Stimulated activated CD4-positive, alpha-beta T cell treated with anti-CD3 and anti-CD28 coated beads, Interleukin-15, amount 100 ng/mL, for 24 hours (primary cell): ENCODE data around the gene NEURL2.
"Not testable (repeated sequence)": the region's sequence is repeated elsewhere in the genome, so short reads cannot be mapped to it uniquely, and the experiment has no call there.

Source experiments
- DNase-seq: peaks from one replicate; pipeline ENCODE4 v3.0.0-alpha.2; 2020

The NEURL2 gene

DNA sequence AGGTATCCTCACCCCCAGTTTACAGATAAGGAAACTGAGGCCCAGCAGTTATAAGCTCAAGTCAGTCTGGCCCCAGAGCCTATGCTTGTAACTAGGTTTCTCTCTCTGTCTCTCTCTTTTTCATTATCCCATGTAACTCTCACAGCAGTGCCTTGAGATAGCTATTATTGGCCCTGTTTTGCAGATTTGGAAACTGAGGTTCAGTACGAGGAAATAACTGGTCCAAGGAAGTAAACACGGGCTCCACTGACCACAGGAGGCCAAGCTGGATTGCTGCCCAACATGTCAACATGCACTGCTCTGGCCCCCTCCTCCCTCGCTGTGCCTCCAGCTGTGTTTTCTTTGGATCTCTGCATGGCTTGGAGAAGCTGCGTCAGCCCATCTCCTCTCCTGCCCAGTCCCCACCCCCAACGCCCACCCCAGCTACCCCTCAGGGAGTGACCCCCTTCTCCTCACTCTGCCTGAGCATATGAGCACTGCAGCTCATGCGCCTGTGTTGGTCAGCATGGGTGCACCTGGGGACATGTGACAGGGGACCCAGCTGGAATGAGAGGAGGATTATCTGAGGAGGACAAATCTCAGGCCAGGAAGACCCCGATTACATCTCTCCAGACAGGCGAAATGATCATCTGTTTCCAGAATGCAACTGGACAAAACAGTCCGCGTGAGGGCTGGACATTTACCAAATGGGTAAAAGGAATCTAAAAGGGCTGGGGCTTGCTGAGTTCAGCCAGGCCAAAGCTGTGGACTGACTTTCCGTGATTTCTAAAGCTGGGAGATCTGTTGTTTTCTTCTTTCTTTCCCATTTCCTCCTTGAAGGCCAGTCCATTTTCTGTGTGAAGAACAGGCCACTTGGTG is 28.8 kb upstream of the NEURL2 start:
- DNase-seq: no peak

- no peak for DNase-seq
Measured at GRCh38 chr20:45918779-45919537, 27.9 kb upstream of the NEURL2 start.

DNA sequence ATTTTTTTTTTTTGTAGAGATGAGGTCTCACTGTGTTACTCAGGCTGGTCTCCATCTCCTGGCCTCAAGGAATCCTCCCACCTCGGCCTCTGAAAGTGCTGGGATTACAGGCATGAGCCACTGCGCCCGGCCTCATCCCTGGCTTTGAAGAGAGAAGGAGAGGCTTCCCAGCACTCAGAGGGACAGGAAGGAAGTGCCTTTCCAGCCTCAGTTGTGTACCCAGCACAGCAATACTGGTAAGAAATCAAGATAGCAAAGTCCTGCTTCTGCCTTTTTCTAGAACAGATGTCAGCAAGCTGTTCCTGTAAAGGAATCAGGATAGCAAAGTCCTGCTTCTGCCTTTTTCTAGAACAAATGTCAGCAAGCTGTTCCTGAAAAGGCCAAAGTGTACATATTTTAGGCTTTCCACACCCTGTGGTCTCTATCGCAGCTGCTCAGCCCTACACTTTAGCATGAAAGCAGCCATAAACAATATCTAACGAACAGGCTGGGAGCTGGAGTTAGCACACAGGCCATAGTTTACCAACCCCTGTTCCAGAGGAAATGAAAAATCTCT is 27.3 kb upstream of the NEURL2 start:
- no peak for DNase-seq

- DNase-seq: no peak
Measured at GRCh38 chr20:45917790-45918141, 26.8 kb upstream of the NEURL2 start.

GRCh38 chr20:45913116-45913515 is 22.1 kb upstream of the NEURL2 start:
- no peak for DNase-seq

DNA sequence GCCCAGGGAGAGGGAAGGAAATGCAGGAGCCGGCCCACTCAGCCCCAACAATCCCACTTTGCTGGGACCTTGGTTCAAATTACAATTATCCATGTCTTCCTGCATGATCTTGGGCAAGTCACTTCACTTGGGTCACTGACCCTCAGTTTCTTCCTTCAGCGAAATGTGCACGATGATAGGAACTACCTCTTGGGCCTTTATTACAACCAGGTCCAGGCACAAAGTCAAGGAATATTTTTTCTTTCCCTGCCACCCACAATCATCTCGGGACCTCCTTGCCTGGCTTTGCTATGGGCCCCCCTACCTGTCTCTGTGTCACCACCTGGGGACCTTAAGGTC is 21.3 kb upstream of the NEURL2 start:
- DNase-seq: no peak

- DNase-seq: peak; percentile 48
Measured at GRCh38 chr20:45911486-45912343, 20.7 kb upstream of the NEURL2 start, which contains the start of gene PLTP. Gene PLTP (minus strand): TSS chr20:45912155. CDS start chr20:45911452, 703 bp downstream.

DNA sequence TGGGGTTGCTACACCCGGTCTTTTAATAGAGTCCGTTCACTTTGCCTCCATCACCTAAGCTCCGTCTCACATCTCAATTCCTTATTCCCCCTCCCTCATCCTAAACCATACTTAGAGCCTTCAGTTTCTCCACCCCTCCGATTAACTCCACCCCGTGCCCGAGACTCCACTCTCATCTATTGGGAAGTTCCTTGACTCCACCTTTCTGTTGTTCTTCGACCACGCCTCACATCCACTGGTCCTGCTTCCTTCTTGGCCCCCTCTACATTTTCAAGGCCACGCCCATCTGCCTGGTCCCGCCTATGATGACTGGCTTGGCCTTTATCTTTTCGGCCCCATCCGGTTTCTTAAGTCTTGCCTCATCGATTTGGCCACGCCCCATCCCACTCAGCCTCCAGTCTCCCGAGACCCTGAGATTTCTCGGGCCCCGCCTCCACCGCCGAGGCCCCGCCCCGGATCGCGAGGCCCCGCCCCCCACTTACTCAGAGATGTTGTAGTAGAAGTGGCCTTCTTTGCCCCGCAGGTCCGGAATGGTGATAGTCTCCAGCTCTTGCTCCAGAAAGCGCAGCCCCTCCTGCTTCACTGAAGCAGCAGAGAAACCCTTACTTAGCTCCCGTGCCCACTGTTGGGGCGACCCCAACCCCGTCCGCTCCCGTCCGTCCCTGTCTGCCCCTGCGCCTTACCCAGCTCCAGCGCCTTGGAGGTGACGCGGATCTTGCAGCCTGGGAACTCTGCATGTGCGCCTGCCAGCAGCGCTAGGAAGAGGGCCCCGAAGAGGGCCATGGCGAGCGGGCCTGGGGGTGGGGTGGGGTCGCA is 19.9 kb upstream of the NEURL2 start:
- DNase-seq: peak; percentile 97

GRCh38 chr20:45909817-45910669 is 19.0 kb upstream of the NEURL2 start:
- no peak for DNase-seq

- no peak for DNase-seq
Measured at GRCh38 chr20:45909336-45909808, 18.4 kb upstream of the NEURL2 start.

DNA sequence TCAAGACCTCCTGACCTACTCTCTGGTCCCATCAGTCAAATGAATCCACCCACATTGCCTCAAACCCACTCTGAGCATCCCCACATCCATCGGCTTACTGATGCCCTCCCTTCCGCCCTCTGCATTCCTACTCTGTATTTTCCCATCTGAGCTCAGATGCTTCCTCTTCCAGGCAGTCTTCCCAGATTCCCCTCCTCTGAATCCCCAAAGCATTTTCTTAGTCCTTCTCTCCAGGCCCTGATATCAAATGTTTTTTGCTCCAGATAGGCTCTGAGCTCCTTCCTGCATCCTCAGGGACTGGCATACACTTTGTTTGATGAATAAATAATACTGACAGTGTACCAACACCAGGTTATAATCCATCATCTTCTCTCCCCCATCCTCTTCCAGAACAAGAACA is 17.1 kb upstream of the NEURL2 start:
- DNase-seq: no peak

DNA sequence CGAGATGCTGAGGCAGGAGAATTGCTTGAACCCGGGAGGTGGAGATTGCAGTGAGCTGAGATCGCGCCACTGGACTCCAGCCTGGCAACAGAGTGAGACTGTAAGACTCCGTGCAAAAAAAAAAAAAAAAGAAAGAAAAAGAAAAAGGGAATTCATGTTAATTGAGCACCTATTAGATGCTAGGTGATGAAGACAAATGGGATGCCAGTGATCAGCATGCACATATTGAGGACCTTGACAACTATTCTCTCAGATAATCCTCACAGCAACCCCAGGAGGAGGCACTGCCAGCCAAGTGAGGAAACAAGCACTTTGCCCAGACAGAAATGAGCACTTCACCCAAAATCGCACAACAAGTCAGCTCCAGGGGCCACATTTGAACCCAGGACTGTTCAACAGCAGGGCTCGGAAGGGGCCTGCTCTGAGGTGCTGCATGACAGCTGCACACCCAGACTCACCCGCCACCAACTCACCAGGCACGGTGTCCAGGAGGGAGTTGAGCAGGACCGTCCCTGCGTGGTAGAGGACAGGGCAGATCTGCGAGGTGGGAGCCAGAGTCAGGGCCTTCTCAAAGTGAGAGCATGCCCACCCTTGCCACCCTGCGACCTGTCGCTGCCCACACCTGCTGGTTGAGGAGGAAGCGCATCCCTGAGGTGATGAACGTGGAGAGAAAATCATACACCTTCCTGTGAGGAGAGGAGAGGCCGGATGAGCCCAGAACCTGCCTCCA is 16.4 kb upstream of the NEURL2 start:
- DNase-seq: no peak

- DNase-seq: no peak
Measured at GRCh38 chr20:45905505-45906079, 14.6 kb upstream of the NEURL2 start.

DNA sequence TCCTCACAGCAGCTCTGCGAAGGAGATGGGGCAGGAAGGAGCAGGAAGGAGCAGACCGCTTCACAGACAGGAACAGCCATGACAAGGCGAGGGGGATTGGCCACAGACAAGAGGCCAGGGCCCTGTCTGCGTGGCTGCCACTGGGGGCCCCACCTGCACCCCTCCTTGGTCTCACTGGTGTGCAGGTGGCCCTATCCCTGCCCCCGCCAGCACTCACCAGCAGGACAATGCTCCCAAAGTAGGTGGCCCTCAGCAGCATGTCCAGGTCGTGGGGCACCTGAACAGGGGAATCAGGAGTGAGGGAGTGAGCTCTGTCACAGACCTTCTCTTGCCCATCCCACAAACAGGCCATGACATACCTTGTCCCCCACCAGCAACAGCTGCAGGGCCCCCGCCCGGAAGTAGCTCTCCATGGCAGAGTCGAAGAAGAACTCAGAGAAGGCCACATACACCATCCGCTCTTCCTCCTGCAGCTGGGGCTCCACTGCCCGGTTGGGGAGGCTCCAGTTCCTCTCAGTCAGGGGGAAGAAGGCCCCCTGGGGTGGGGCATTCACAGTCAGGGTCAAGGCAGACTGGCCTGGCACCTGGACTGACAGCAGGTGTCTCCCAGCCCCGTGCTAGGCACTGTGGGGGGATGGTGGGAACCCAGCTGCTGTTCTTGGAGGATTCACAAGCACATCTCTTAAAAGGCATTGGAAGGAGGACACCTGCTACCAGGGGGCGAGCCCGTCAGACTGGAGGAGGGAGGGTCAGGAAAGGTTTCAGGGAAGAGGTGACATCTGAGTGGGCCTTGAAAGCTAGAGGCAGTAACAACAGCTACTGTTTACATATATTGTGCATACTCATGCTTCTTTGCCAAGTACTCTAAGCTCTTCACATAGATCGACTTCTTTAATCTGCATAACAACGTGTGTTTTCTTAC is 13.8 kb upstream of the NEURL2 start:
- DNase-seq: no peak

DNA sequence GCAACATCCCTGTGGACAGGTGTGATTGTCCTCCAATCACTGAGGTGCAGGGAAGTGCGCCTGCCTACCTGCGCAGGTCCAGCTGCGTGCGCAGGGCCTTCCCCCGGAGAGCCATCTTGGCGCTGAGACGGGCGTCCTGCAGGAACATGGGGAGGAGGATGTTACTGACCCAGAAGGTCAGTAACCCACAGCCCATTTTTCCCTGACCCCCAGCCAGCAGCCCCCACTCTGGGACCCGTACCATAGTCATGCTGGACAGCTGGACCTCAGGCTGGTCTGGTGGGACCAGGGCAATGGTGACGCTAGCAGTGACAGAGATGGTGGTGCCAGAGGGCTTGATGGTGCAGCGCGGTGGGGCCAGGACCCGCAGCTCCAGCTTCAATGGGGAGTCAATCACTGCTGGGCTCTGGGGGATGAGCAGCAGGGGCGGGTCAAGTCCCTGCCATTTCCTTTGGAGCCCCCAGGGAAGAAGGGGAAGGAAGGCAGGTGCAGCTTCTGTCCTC is 11.2 kb upstream of the NEURL2 start:
- DNase-seq: no peak

DNA sequence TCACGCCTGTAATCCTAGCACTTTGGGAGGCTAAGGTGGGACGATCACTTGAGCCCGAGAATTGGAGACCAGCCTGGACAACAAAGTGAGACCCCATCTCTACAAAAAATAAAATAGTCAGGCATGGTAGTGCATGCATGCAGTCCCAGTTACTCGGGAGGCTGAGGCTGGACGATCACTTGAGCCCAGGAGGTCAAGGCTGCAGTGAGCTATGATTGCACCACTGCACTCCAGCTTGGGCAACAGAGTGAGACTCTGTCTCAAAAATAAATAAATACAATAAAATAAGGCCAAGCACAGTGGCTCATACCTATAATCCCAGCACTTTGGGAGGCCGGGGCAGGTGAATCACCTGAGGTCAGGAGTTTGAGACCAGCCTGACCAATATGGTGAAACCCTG is 10.3 kb upstream of the NEURL2 start:
- DNase-seq: not testable (repeated sequence)

DNA sequence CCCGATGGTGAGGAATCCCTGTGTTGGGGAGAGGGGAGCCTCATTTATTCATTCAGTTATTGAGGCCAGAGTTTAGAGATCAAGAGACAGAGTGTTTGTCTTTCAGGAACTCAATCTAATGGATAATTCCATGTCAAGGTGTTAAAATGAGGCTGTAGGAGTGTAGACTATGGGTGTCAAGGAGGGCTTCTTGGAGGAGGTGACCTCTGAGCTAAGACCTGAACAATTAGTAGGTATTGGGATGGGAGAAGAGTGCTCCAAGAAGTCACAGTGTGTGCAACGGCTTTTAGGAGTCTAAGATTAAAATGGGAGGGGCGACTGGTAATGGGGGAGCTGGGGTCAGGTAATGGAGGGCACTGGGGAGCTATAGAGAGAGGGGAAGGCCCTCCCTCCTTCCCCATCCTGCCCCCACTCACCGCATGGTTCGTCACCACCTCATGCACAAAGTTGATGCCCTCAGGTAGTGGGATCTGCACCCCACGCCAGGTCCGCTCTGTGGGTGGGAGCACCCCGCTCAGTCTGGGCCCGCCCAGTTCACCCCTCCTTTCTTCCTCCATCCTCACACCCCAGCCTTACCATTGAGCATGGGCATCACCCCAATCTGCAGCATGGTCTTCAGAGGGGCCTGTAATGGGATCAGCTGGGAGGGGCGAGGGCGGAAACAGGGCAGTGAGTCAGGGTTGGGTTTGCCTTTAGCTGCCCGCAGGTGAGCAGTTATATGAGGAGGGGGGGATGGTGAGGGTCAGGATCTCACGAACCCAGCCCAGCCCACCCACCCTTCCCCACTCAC is 8.2 kb upstream of the NEURL2 start:
- no peak for DNase-seq

- DNase-seq: no peak
Measured at GRCh38 chr20:45898285-45898684, 7.3 kb upstream of the NEURL2 start.
